ENCODE data around the gene TBXA2R.
"Not testable (repeated sequence)": the region's sequence is repeated elsewhere in the genome, so short reads cannot be mapped to it uniquely, and the experiment has no call there.

TBXA2R gene

DNA sequence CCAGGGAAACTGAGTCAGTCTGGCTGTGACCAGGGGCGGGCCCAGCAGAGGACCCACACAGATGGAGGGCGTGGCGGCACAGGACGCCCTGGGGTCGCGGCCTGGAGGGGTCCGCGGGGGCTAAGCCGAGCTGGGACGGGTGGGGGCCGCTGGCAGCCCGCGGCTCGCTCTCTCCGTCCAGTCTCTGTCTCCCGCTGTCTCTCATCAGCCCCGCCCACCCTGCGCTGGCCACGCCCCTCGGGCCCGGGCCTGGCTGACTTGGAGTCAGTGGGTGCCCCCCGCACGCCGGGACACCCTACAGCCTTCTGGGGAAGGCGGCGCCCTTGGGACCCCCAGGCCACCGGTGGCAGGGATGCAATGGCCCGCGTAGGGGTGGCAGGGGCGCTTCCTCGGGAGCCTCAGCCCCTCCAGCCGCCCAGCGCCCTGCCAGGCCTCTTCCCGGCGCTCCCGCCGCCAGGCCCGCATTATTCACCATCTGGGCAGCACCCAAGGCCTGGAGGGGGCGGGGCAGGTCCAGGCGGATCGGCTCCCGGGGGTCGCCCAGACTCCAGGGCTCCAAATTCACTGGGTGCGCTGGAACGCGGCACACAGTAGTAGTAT is at the start of gene TBXA2R:
Gene TBXA2R (minus strand): TSS at position 186 of the 600 bp plus-strand sequence. CDS start 6,241 bp downstream, outside the sequence.
- DNase-seq: peak in 2 of 3 experiments; percentile 75 to 77

DNA sequence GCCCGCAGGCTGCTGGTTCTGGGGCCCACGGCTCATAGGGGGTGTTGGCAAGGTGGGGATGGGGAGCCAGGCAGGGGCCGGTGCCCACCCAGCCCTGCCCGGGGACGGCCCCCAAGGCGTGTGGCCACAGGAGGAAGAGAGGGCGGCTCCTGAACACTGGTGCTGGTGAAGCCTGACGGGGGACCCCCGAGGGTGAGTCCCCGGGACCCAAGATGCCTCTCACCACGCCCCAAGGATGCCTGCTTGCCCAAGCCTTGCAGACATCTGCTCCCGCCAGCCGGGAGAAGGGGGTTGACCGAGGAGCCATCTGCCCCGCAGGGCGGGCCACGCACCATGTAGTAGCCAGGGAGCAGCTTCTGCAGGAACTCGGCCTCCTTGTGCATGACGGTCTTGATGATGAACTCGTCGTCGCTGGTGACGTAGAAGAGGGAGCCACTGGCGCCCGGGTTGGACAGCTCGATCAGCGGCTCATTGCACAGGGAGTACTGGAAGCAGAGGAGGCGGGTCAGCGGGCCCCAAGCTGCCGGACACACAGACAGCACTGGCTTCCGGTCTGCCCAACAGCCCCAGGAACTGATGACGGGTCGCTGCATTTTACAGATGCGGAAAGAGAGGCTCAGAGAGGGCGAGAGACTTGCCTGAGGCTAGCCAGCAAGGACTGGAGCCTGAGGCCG is 49.5 kb upstream of the TBXA2R start:
- DNase-seq: no peak

GRCh38 chr19:3655402-3656072 is 48.9 kb upstream of the TBXA2R start:
- no peak for DNase-seq

- no peak for DNase-seq
These were observed 47.3 kb upstream of the TBXA2R start for GRCh38 chr19:3653865-3654513.

- no peak for DNase-seq
These were observed 46.6 kb upstream of the TBXA2R start for GRCh38 chr19:3653081-3653795.

GRCh38 chr19:3652422-3652821 is 45.7 kb upstream of the TBXA2R start:
- no peak for DNase-seq

DNA sequence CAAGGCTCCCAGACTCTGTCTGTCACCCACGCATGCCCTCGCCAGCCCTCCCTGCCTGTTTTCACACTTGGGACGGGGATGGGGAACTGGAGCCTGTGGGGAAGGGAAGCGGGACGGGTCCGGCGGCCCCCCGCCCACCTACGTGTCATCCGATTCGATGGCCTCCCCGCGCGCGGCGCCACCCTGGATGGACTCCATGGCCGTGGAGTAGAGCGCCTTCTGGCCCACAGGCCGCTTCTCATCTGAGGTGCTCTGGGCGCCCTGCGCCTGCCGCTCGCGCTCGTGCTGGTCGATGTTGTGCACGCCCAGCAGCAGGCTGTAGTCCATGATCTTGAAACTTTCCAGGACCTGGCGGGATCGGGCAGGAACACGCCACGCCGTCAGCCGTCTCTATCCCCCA is 45.0 kb upstream of the TBXA2R start:
- no peak for DNase-seq

GRCh38 chr19:3649888-3650287 is 43.2 kb upstream of the TBXA2R start:
- DNase-seq: no peak

GRCh38 chr19:3648037-3648905 is 41.6 kb upstream of the TBXA2R start:
- DNase-seq: no peak

DNA sequence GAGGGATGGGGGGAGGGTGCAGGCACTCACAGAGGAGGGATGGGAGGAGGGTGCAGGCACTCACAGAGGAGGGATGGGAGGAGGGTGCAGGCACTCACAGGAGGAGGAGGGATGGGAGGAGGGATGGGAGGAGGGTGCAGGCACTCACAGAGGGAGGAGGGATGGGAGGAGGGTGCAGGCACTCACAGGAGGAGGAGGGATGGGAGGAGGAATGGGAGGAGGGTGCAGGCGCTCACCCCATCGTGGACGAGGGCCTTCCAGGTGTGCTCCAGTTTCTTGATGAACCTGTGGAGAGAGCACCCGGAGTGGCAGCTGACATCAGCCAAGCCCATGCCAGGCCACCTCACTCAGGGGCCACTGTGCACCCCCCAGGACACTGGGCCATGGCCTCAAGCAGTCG is 40.4 kb upstream of the TBXA2R start:
- DNase-seq: not testable (repeated sequence)

DNA sequence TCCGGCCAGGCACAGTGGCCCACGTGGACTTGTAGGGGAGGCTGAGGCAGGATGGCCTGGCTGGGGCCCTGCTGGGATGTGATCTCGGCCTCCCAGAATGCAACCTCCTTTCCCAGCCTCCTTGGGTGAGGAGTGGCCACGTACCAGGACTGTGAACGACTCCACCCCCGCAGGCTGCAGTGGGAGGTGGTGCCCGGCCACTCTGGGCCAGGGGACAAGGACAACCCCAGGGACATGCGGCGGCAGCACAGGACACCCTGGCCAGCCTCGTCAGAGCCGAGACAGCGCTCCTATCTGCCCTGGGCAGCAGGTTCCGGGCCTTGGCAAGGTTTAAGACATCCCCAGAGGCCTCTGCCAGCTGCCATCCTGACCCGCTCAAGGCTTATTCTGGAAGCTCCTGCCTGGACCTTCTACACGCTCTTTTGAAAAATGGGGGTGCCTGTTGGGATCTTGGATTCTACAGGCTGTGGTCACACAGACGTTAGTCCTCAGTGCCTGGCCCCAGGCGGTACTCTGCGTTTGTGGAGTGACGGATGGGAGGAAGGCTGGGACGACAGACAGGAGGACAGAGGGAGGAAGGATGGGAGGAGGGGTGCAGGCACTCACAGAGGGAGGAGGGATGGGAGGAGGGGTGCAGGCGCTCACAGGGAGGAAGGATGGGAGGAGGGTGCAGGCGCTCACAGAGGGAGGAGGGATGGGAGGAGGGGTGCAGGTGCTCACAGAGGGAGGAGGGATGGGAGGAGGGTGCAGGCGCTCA is 39.8 kb upstream of the TBXA2R start:
- DNase-seq: no peak

- no peak for DNase-seq
These were observed 39.1 kb upstream of the TBXA2R start for GRCh38 chr19:3645726-3646125.

DNA sequence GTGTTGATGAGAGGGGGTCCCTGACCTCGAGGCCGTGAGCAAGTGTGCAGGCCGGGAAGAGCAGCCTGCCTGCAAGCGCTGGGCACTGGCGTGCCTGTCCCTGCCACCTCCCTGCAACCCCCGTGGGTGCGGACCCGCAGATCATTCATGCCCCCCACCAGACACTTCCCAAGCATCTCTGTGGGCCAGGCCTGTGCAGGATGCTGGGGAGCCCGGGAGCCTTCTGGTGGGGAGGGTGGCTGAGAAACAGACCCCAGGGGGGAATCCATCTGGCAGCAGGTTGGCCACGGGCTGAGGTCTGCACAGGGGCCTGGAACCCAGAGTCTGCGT is 38.4 kb upstream of the TBXA2R start:
- DNase-seq: no peak

DNA sequence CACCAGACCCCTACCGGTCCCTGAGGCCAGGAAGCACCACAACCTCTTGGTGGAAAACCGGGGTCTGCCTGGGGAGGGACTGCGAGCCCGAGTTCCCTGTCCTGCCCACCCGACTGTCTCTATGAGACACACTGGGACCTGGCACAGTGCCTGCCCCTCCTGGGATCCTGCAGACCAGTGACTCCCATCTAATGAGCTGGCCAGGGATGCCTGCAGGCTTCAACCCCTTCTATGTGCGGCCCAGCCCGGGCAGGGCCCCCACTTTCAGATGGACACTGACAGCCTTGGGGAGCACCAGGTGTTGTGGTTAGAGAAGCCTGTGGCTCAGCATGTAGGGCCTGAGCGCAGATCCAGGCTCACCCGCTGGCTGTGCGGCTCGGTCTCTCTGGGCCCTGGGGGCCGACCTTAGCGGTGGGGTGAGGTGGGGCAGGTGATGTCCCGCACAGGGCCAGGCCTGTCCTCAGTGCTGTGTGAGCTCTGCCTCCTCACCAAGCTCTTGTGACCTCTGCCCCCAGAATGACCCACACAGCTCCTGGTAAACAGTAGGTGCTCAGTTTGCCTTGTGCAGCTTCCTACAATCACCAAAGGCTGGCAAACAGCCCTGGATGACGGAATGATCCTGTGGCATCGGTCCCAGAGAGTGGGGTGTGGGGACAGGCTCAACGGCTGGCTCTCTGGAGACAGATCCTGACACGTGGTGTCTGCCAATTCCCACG is 37.8 kb upstream of the TBXA2R start:
- DNase-seq: no peak

GRCh38 chr19:3643674-3644313 is 37.1 kb upstream of the TBXA2R start:
- DNase-seq: no peak

- DNase-seq: peak in 1 of 3 experiments; percentile 40
These were observed 36.5 kb upstream of the TBXA2R start for GRCh38 chr19:3642987-3643673.

- DNase-seq: no peak
These were observed 35.6 kb upstream of the TBXA2R start for GRCh38 chr19:3642296-3642695.

DNA sequence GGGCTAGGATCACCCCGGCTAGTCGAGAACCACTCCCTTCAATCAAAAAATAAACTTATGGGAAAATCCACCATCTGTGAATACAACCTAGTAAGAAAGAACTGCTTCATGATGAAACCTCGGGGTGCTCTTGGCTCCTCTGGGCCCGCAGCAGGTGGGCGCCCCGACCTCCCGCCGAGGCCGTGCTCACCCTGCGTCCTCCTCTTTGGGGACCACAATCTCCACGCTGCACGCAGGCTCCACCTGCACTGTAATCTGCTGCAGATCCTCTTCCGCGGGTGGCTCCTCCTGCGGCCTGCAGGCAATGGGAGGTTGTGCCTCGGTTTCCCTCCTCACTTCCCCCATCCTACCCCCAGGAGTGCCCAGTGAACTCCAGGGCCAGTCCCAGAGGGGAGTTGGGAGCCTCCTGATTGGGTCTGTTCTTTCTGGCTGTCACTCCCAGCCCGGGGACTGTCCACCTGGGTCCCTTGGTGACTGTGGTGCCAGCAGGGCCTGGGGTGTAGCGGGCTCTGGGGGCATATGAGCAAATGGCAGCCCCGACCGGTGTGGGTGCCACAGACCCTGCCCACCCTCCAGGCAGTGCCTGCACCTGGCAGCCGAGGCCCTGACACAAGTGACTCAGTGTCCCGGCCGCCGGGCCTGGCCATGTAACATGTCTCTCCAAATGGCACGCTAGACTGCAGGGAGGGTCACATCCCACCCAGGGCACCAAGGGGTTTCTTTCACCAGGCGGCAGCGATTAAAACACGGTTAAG is 35.0 kb upstream of the TBXA2R start:
- DNase-seq: no peak

- no peak for DNase-seq
These were observed 32.8 kb upstream of the TBXA2R start for GRCh38 chr19:3639479-3639878.

All from NCI-H1417 (cell line).